Mesendoderm (in vitro differentiated cells): ENCODE measurements around the gene OOSP4B.
"Not testable (repeated sequence)": the region's sequence is repeated elsewhere in the genome, so short reads cannot be mapped to it uniquely, and the experiment has no call there.

ENCODE experiments used
- DNase-seq: peaks from one replicate; pipeline ENCODE4 v3.0.0; 2013
- H2AK5ac ChIP-seq: 2 replicates; pipeline ENCODE4 v1.6.1; 2013; ENCODE audit warnings: low read length, inconsistent platforms
- H2BK120ac ChIP-seq: 2 replicates; pipeline ENCODE4 v1.6.1; 2013; ENCODE audit warnings: low read depth, mild to moderate bottlenecking, low read length, moderate library complexity, mixed read lengths
- H2BK15ac ChIP-seq: replicated peaks from 2 replicates; pipeline ENCODE4 v1.6.1; 2013; ENCODE audit warnings: low read depth, mild to moderate bottlenecking, moderate library complexity
- H2BK5ac ChIP-seq: 2 replicates; pipeline ENCODE4 v1.6.1; 2013; ENCODE audit warnings: low read length, inconsistent platforms
- H3K18ac ChIP-seq: 2 replicates; pipeline ENCODE4 v1.6.1; 2013; ENCODE audit warnings: mild to moderate bottlenecking, low read length, mixed read lengths
- H3K23ac ChIP-seq: one replicate; pipeline ENCODE4 v1.6.1; 2013; ENCODE audit warnings: low read length
- H3K27ac ChIP-seq: 2 replicates; pipeline ENCODE4 v1.5.1; 2013; ENCODE audit warnings: low read depth, mild to moderate bottlenecking, inconsistent platforms, low read length, moderate library complexity
- H3K27me3 ChIP-seq: 2 replicates; pipeline ENCODE4 v1.6.1; 2013; ENCODE audit warnings: low read length, control low read depth, mild to moderate bottlenecking, inconsistent platforms; ENCODE audit not compliant: insufficient read depth, poor library complexity
- H3K36me3 ChIP-seq: 2 replicates; pipeline ENCODE4 v1.6.1; 2013; ENCODE audit warnings: low read length, inconsistent platforms; ENCODE audit not compliant: control insufficient read depth, insufficient read depth
- H3K4ac ChIP-seq: one replicate; pipeline ENCODE4 v1.6.1; 2013; ENCODE audit warnings: low read depth, mild to moderate bottlenecking, low read length, moderate library complexity
- H3K4me1 ChIP-seq: 2 replicates; pipeline ENCODE4 v1.6.1; 2013; ENCODE audit warnings: low read depth, low read length, inconsistent platforms; ENCODE audit not compliant: control insufficient read depth
- H3K4me2 ChIP-seq: 2 replicates; pipeline ENCODE4 v1.6.1; 2013; ENCODE audit warnings: low read length
- H3K4me3 ChIP-seq: 2 replicates; pipeline ENCODE4 v1.5.1; 2013; ENCODE audit warnings: mild to moderate bottlenecking, low read length
- H3K56ac ChIP-seq: one replicate; pipeline ENCODE4 v1.6.1; 2013; ENCODE audit warnings: low read length
- H3K79me1 ChIP-seq: 2 replicates; pipeline ENCODE4 v1.6.1; 2013; ENCODE audit warnings: low read length, inconsistent platforms
- H3K79me2 ChIP-seq: 2 replicates; pipeline ENCODE4 v1.6.1; 2013; ENCODE audit warnings: mild to moderate bottlenecking, low read length; ENCODE audit not compliant: control insufficient read depth, insufficient read depth
- H3K9ac ChIP-seq: 2 replicates; pipeline ENCODE4 v1.6.1; 2013; ENCODE audit warnings: low read length, inconsistent platforms
- H4K5ac ChIP-seq: one replicate; pipeline ENCODE4 v1.6.1; 2013; ENCODE audit warnings: low read length
- H4K8ac ChIP-seq: one replicate; pipeline ENCODE4 v1.6.1; 2013; ENCODE audit warnings: low read depth, mild to moderate bottlenecking, control low read depth, low read length, moderate library complexity
- WGBS: extraction: QIAGEN DNeasy Blood & Tissue Kit; methylation state at CpG from one replicate; pipeline ENCODE4 v1.1.7; 2013; ENCODE audit warnings: low lambda C conversion rate, missing lambda C conversion rate; ENCODE audit not compliant: insufficient coverage; ENCODE audit errors: extremely low coverage; 5-methylcytosine and 5-hydroxymethylcytosine counted together

OOSP4B gene

GRCh38 chr11:60040109-60040508 is 23.1 kb downstream of the OOSP4B start, which contains the start of gene OOSP2:
Gene OOSP2 (plus strand): TSS chr11:60040409. CDS start chr11:60040460, 51 bp downstream.
- H3K36me3 ChIP-seq, result no peaks in the 10 kb centered on the region
- H2BK5ac ChIP-seq, result no peak within 1 kb of the TSS

GRCh38 chr11:60050422-60050821 is 33.4 kb downstream of the OOSP4B start:
- H3K36me3 ChIP-seq, DNase-seq, H2BK5ac ChIP-seq, H3K18ac ChIP-seq, H4K8ac ChIP-seq, H4K5ac ChIP-seq, H2BK15ac ChIP-seq, H3K4ac ChIP-seq, H2AK5ac ChIP-seq, H3K79me1 ChIP-seq, H3K27ac ChIP-seq, H3K4me1 ChIP-seq, H3K27me3 ChIP-seq, H3K56ac ChIP-seq, H3K4me3 ChIP-seq, H3K23ac ChIP-seq, H2BK120ac ChIP-seq, H3K4me2 ChIP-seq, H3K79me2 ChIP-seq, H3K9ac ChIP-seq: not testable (repeated sequence)

More at GRCh38 chr11:60040109-60040508, 23.1 kb downstream of the OOSP4B start, which contains the start of gene OOSP2:
- no peak within 1 kb of the TSS for H4K8ac ChIP-seq
- H3K56ac ChIP-seq, result no peak within 1 kb of the TSS
- H4K5ac ChIP-seq, result no peak within 1 kb of the TSS
- H3K9ac ChIP-seq, result no peak within 1 kb of the TSS
- no peak within 1 kb of the TSS for H3K4me3 ChIP-seq
- DNase-seq, result peak; percentile 2
- no peaks in the 10 kb centered on the region for H3K79me2 ChIP-seq
- no peak within 1 kb of the TSS for H3K4me2 ChIP-seq
- no peaks in the 10 kb centered on the region for H3K4me1 ChIP-seq
- no peaks in the 10 kb centered on the region for H3K79me1 ChIP-seq
- H3K27ac ChIP-seq, result no peak within 1 kb of the TSS
- no peak within 1 kb of the TSS for H3K4ac ChIP-seq
- H3K18ac ChIP-seq, result no peak within 1 kb of the TSS
- H2BK120ac ChIP-seq, result no peak within 1 kb of the TSS
- H2BK15ac ChIP-seq, result no peak within 1 kb of the TSS
- no peak within 1 kb of the TSS for H3K23ac ChIP-seq
- WGBS, result no CpG with 5 or more reads among the region's 8 CpGs
- no peaks in the 10 kb centered on the region for H3K27me3 ChIP-seq
- H2AK5ac ChIP-seq, result no peak within 1 kb of the TSS

- not testable (repeated sequence) for H3K18ac ChIP-seq, H2BK120ac ChIP-seq, H3K56ac ChIP-seq, H3K4me1 ChIP-seq, H2BK15ac ChIP-seq, H2BK5ac ChIP-seq, H3K79me1 ChIP-seq, H3K23ac ChIP-seq, H4K8ac ChIP-seq, H3K36me3 ChIP-seq, H3K4me2 ChIP-seq, H4K5ac ChIP-seq, H2AK5ac ChIP-seq, H3K9ac ChIP-seq, H3K79me2 ChIP-seq, H3K4me3 ChIP-seq, DNase-seq, H3K27me3 ChIP-seq, H3K4ac ChIP-seq, H3K27ac ChIP-seq
- no CpG with 5 or more reads among the region's 3 CpGs for WGBS
Observed at GRCh38 chr11:60050839-60051238, 33.9 kb downstream of the OOSP4B start.

DNA sequence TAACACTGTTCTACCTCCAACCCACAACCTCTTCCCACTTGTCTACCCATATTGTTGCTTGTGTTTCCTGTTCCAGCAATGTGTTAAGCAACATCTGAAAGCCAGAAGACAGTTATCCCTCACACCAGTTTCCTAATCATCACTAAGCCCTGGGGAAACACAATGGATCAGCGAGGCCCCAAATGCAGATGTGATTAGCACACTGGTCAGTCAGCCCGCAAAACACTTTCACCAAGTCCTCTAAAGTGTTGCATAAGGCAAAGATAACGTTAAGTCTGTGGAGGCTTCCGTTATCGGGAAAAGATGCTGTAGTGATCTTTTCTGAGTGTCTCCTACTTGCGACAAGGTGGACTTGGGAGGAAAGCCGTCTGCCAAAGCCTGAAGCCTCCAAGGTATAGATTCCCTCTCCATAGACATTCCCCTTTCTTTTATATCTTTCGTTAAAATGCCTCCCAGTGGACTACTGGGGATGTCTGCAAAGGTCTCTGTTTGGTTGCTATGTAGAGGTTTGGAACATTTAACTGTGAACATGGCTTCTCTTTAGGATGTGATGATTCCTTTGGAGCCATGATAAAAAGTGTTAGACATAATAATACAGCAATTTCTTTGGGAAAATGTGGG is 39.5 kb downstream of the OOSP4B start, which contains the start of gene MS4A3:
TSS of gene MS4A3 (plus strand) at position 317 of the 621 bp plus-strand sequence. CDS start 4,496 bp downstream, outside the sequence.
- Histone ChIP-seq H3K36me3 (no peaks in the 10 kb centered on the region), H3K4ac (no peak within 1 kb of the TSS), H3K4me2 (no peak within 1 kb of the TSS), H3K9ac (no peak within 1 kb of the TSS), H2BK120ac (no peak within 1 kb of the TSS), H3K4me1 (no peaks in the 10 kb centered on the region), H3K79me1 (no peaks in the 10 kb centered on the region), H3K27me3 (no peaks in the 10 kb centered on the region), H2BK5ac (no peak within 1 kb of the TSS), H3K4me3 (no peak within 1 kb of the TSS), H3K23ac (no peak within 1 kb of the TSS), H3K18ac (no peak within 1 kb of the TSS), H4K5ac (no peak within 1 kb of the TSS), H3K56ac (no peak within 1 kb of the TSS), H2BK15ac (no peak within 1 kb of the TSS), H3K79me2 (no peaks in the 10 kb centered on the region), H2AK5ac (no peak within 1 kb of the TSS), H4K8ac (no peak within 1 kb of the TSS), H3K27ac (no peak within 1 kb of the TSS)
- no CpG with 5 or more reads among the region's 8 CpGs for WGBS
- peak; percentile 51 for DNase-seq

- Histone ChIP-seq H2BK120ac (no peak overlapping the region), H2BK15ac (no peak overlapping the region), H4K8ac (no peak overlapping the region), H3K27ac (no peak overlapping the region), H2AK5ac (no peak overlapping the region), H3K4me2 (no peak overlapping the region), H3K23ac (no peak overlapping the region), H3K4me3 (no peak overlapping the region), H3K79me2 (no peaks in the 10 kb centered on the region), H2BK5ac (no peak overlapping the region), H3K4me1 (no peaks in the 10 kb centered on the region), H3K9ac (no peak overlapping the region), H3K56ac (no peak overlapping the region), H3K18ac (no peak overlapping the region), H3K79me1 (no peaks in the 10 kb centered on the region), H3K27me3 (no peaks in the 10 kb centered on the region), H3K4ac (no peak overlapping the region), H3K36me3 (no peaks in the 10 kb centered on the region), H4K5ac (no peak overlapping the region)
- no peak for DNase-seq
- WGBS, result no CpG with 5 or more reads among the region's 3 CpGs
Observed at GRCh38 chr11:60059052-60059451, 42.1 kb downstream of the OOSP4B start.
